ENCODE results near the gene SLC9A2.

SLC9A2 gene

DNA sequence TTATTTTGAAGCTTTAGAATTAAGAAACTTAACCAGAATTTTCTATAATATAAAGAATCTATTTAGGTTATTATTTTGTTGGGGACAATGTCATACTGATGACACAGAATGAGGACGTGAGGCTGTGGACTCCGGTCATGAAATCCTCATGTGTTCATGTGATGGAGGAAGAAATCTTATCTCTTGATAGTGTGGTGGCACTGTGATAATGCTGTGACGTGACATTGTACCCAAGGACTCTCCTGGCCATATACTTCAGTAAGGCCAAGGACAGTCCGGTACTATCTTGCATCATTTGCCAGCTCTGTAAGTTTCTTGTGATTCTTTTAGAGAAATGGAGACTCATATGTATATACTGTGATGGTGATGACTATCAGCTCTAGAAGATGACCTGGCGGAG, 59.1 kb downstream of the SLC9A2 start:
- DNase-seq (ENCODE audit: low read depth) = no peak
- no peak overlapping the region for H3K4me3 ChIP-seq (replicated peaks; ENCODE audit: low read depth, low read length)
- TF ChIP-seq, protein P1, sequence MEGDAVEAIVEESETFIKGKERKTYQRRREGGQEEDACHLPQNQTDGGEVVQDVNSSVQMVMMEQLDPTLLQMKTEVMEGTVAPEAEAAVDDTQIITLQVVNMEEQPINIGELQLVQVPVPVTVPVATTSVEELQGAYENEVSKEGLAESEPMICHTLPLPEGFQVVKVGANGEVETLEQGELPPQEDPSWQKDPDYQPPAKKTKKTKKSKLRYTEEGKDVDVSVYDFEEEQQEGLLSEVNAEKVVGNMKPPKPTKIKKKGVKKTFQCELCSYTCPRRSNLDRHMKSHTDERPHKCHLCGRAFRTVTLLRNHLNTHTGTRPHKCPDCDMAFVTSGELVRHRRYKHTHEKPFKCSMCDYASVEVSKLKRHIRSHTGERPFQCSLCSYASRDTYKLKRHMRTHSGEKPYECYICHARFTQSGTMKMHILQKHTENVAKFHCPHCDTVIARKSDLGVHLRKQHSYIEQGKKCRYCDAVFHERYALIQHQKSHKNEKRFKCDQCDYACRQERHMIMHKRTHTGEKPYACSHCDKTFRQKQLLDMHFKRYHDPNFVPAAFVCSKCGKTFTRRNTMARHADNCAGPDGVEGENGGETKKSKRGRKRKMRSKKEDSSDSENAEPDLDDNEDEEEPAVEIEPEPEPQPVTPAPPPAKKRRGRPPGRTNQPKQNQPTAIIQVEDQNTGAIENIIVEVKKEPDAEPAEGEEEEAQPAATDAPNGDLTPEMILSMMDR (IDR thresholded peaks at IDR 0.05; ENCODE audit: low read length, missing control alignments) = no peak

DNA sequence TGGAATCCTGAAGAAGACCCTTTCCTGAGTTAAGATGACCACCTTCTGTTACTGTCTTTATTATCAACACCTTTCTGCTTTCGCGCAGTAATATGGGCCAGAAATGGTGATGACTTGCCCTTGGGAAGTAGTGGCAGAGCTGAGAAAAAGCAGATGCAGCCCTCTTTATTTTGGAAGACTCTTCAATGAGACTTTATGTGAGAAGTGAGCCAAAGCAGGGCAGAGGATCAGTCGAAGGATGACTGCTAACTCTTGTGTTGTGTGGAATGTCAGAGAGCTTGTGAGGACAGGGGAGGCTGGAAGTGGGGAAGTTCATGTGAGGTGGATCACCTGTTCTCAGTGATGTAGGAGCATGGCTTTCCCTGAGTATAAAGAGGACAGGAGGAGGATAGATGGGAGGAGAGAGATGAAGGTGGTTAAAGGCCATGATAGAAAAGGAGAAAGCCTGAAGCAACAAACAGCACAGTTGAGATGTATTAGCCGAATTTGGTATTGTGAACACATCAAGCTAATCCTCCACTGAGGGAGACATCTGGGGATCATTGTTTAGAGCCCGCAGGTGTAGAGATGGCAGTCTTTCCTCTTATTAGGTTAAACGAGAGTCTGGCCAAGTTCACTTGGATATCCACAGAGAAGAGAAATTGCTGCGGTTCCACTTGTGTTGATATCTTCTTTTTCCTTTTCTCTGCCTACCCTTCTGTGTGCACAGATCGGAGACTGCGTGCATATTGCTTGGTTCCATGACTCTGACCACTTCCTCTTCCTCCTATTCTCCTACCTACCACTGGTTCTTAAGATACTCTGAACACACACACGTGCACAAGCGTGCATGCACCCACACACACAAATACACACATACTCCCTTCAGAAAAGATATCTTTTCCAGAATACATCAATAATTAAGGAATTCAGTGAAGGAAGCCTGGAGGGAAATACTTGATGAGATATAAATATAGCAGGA, 67.4 kb downstream of the SLC9A2 start:
- no peak for DNase-seq (ENCODE audit: low read depth)
- H3K4me3 ChIP-seq (replicated peaks; ENCODE audit: low read depth, low read length) = no peak overlapping the region
- TF ChIP-seq, protein P1 (IDR thresholded peaks at IDR 0.05; ENCODE audit: low read length, missing control alignments) = no peak

- no peak for DNase-seq (ENCODE audit: low read depth)
- H3K4me3 ChIP-seq (replicated peaks; ENCODE audit: low read depth, low read length) = no peak overlapping the region
- TF ChIP-seq, protein P1 (IDR thresholded peaks at IDR 0.05; ENCODE audit: low read length, missing control alignments) = no peak
These were observed 70.7 kb downstream of the SLC9A2 start for GRCh38 chr2:102690012-102690411.

- no peak overlapping the region for H3K4me3 ChIP-seq (replicated peaks; ENCODE audit: low read depth, low read length)
- TF ChIP-seq, protein P1 (IDR thresholded peaks at IDR 0.05; ENCODE audit: low read length, missing control alignments) = no peak
- no peak for DNase-seq (ENCODE audit: low read depth)
These were observed 77.1 kb downstream of the SLC9A2 start for GRCh38 chr2:102696463-102696862.

GRCh38 chr2:102698369-102699111, 79.2 kb downstream of the SLC9A2 start:
- TF ChIP-seq, protein P1 (IDR thresholded peaks at IDR 0.05; ENCODE audit: low read length, missing control alignments) = no peak
- DNase-seq (ENCODE audit: low read depth) = no peak
- H3K4me3 ChIP-seq (replicated peaks; ENCODE audit: low read depth, low read length) = no peak overlapping the region

GRCh38 chr2:102703305-102703704, 84.0 kb downstream of the SLC9A2 start:
- TF ChIP-seq, protein P1 (IDR thresholded peaks at IDR 0.05; ENCODE audit: low read length, missing control alignments) = no peak
- DNase-seq (ENCODE audit: low read depth) = no peak
- H3K4me3 ChIP-seq (replicated peaks; ENCODE audit: low read depth, low read length) = no peak overlapping the region

Data from fibroblast of pulmonary artery (primary cell).